Measurements from ENCODE around the gene DHRS1. TPM values are rescaled to one million over a fixed set of nuclear protein-coding genes. Genes with fewer than 3 reads are reported as not detected.

DHRS1 gene
- total RNA-seq, 1 experiment from 2014 or later: 34.7 TPM

- no peaks in the 10 kb centered on the region for H3K27me3 ChIP-seq (ENCODE audit: insufficient read depth, low read length)
- ChIA-PET RAD21 (ENCODE audit: low non-redundant PET in 1 of 2, low total read pairs in 2 of 2, uncharacterized antibody in 2 of 2, unreplicated experiment in 2 of 2) (no interaction called here), POLR2A (no interaction called here), CTCF (interaction anchor here (0.8 kb wide), 1 partner anchor 14 kb away, joined by 3 read pairs; no protein-coding TSS in a partner anchor)
- H3K4me3 ChIP-seq (replicated peaks in 1 of 2; ENCODE audit: low read depth in 1 of 2, low read length in 2 of 2): no peak overlapping the region
- DNase-seq (ENCODE audit: low read depth, low spot score): no peak
- H3K9me2 ChIP-seq (ENCODE audit: insufficient read depth): no peaks in the 10 kb centered on the region
- H2AFZ ChIP-seq (ENCODE audit: low read depth, low read length, poor library complexity, severe bottlenecking): no peak overlapping the region
- H3K9ac ChIP-seq (ENCODE audit: low read length): no peak overlapping the region
- H3K4me2 ChIP-seq (ENCODE audit: low read length): no peak overlapping the region
- ATAC-seq: no peak
- H3K4me1 ChIP-seq (ENCODE audit: control insufficient read depth in 1 of 2, insufficient read depth in 2 of 2, low read length in 2 of 2): peaks cover 0 to 5% of the 10 kb centered on the region in 2 experiments; a peak in 1 of 4 replicates
- no TSS peak for BruUV-seq (replicated peaks)
- TF ChIP-seq CTCF (IDR thresholded peaks at IDR 0.05 in 2 of 3, conservative IDR thresholded peaks at IDR 0.05 in 1 of 3; ENCODE audit: borderline replicate concordance in 1 of 3, insufficient read depth in 1 of 3, low read depth in 2 of 3, low read length in 2 of 3): no peak
- TF ChIP-seq EZH2 (IDR thresholded peaks at IDR 0.05): no peak
- TF ChIP-seq ELF1 (IDR thresholded peaks at IDR 0.05; ENCODE audit: borderline replicate concordance, low read depth): no peak
- TF ChIP-seq YY1 (IDR thresholded peaks at IDR 0.05; ENCODE audit: extremely low read depth, insufficient replicate concordance, low read depth, low read length): no peak
- no peak for TF ChIP-seq CBX3 (IDR thresholded peaks at IDR 0.05; ENCODE audit: low read depth)
- TF ChIP-seq SRF (IDR thresholded peaks at IDR 0.05; ENCODE audit: low read depth): no peak
- no peak for TF ChIP-seq SP1 (IDR thresholded peaks at IDR 0.05; ENCODE audit: low read depth)
- TF ChIP-seq JUND (IDR thresholded peaks at IDR 0.05): no peak
- no peaks in the 10 kb centered on the region for H3K79me2 ChIP-seq (ENCODE audit: insufficient read depth, low read length)
- H3K27ac ChIP-seq (ENCODE audit: low read depth, low read length): no peak overlapping the region
- H3K9me3 ChIP-seq (ENCODE audit: control insufficient read depth in 1 of 2, insufficient read depth in 1 of 2, low read depth in 1 of 2, low read length in 2 of 2): no peaks in the 10 kb centered on the region
- no peaks in the 10 kb centered on the region for H4K20me1 ChIP-seq (ENCODE audit: insufficient read depth)
- no peaks in the 10 kb centered on the region for H3K36me3 ChIP-seq (ENCODE audit: control insufficient read depth in 1 of 2, insufficient read depth in 2 of 2, low read length in 2 of 2)
- intact Hi-C loops (cut with micrococcal nuclease): no loop called here
Measured at GRCh38 chr14:24347134-24347533, 47.6 kb upstream of the DHRS1 start.

Data from HCT116 (cell line).